HG03378 (cell line): ENCODE results near the gene AFAP1L1.
"Not testable (repeated sequence)": the region's sequence is repeated elsewhere in the genome, so short reads cannot be mapped to it uniquely, and the experiment has no call there.

ENCODE experiments used
- ATAC-seq: cut with Tn5 transposase; IDR thresholded peaks from one replicate; pipeline ENCODE4 v1.9.1; 2021; ENCODE audit warnings: mild to moderate bottlenecking, moderate library complexity; ENCODE audit not compliant: unreplicated experiment

The AFAP1L1 gene

DNA sequence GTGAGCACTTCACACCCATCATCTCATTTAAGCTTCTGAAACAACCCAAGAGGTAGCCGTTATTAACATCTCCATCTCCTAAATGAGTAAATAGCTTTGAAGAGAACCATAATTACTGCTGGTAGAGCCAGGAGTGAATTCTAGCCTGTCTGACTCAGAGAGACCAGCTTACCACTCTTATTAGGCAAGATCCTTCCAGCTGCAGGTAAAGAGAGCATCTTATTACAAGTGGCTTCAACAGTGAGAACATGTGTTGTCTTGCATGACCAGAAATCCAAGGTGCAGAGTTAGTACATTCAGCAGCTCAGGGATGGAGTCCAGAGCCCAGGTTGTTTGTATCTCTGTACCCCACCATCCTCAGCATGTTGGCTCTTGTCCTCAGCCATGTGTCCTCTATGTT, 10.9 kb upstream of the AFAP1L1 start:
- no peak for ATAC-seq

DNA sequence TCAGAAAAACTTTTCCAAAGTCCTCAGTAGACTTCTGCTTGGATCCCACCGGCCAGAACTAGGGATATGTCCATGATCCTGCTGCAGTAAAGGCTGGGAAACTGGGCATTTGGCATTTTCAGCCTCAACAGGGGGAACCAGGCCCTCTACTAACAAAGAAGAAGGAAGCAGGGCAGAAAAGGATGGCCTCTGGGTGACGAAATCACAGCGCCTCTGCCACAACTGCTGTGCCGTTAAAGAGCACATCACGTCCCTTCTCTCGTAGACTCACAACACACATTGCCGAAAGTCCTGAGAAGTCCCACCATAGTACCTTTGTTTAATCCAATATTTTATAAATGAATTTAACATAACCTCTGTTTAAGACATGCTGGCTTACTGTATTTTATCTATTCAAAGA, 10.4 kb upstream of the AFAP1L1 start:
- no peak for ATAC-seq

GRCh38 chr5:149262315-149262714, 9.3 kb upstream of the AFAP1L1 start:
- no peak for ATAC-seq

GRCh38 chr5:149264439-149265067, 7.1 kb upstream of the AFAP1L1 start:
- peak; percentile 73 for ATAC-seq

DNA sequence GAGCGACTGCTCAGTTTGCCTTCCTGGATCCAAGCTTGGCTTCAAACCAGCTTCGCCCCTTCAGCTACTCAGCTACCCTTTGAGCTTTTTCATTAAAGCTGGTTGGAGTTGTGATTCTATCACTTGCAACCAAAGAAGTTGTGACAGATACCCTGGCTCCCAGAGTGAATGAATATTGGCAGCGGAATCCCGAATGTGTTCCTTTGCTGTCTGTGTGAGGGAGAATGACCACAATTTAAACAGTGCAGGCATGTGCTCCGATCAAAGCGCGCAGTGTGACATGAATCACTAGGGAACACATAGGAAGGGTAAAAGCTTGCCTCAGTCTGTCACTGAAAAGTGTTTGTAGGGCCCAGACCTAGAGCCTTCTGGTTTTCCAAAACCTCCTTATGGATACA, 6.6 kb upstream of the AFAP1L1 start:
- ATAC-seq: no peak

DNA sequence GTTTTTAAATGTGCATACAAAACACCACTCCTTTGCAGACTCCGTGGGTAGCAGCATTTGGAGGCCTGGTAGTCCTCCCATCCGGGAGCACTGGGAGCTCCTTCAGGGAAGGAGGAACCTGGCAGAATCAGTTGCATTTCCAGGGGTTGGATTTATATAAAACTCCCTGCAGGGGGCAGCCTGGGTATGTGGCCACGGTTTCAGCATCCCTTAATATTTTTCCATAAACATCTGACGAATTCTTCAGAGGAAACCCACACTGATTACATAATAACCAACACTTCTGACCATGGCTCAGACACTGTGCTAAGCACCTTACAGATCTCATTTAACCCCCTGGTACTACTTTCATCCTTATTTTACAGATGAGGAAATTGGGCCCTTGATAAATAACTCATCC, 6.1 kb upstream of the AFAP1L1 start:
- ATAC-seq: no peak

DNA sequence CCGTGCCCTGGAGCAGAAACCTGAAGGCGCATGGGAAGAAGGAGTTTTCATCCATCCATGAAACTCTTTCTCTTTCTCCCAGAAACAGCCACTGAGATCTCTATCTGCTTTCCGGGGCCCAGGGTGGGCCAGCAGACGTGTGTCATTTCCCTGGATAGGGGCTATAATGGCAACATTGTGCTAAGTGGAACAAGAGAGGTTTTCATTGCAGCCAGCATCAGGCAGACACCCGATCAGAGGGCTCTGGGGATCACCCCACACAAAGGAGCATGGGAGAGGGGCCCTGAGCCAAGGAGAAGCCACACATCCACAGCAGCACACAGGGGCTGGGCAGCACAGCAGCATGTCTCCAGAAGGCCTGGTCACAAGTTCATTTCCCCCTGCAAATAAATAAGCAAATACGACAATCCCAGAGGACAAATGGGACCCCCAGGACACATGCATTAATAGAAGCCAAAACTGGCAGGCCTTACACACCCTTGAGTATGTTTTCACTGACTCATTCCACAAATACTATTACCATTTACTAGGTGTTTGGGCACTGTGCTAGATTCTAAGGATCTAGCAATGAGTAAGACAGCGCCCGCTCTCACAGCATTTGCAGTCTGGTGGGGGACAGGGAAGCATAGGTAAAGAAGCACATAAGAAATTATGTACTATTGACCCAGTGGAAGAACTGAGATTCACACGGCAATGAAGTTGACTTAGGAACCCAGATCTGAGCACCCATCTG, 4.3 kb upstream of the AFAP1L1 start:
- no peak for ATAC-seq

GRCh38 chr5:149268928-149269557, 2.6 kb upstream of the AFAP1L1 start:
- ATAC-seq: peak; percentile 40

GRCh38 chr5:149271195-149271715, 404 bp upstream of the AFAP1L1 start:
- no peak for ATAC-seq

GRCh38 chr5:149272781-149273180, 1.1 kb downstream of the AFAP1L1 start:
- not testable (repeated sequence) for ATAC-seq

DNA sequence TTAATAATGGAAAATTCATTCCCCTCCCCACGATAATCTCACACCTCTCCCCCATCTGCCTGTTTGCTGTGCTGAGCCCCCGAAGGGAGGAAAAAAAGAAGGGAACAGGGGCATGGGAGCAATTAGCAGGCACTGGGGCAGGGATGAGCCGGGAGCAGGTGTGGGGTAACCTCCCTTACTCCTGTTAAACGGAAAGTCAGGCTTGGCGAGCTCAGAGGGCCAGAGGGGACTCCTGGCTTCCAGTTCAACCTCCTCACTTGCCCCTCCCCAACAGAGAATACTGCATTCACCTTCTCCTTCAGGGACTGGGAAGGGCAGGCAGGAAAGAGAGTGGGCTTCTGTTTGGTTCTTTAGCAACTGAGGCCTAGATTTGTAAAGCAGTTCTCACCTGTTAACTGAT, 1.6 kb downstream of the AFAP1L1 start:
- ATAC-seq: no peak

DNA sequence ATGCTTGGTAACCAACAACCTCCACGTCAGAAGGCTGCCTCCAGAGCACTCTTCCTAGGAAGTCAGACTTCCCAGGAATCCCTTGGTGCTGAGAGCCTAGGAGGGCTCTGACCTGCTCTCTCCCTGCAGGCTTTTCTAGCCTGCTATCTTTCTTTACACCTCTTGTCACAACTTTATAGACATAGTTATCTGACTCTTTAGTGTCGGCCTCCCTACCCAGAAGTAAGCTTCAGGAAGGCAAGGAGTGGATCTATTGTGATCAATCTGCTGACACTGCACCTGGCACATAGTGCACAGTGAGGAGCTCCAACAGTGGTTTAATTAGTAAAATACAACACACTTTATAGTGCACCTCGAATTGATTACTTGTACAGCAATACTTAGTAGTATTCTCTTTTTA, 2.3 kb downstream of the AFAP1L1 start:
- ATAC-seq: no peak

GRCh38 chr5:149274939-149275338, 3.3 kb downstream of the AFAP1L1 start:
- no peak for ATAC-seq

DNA sequence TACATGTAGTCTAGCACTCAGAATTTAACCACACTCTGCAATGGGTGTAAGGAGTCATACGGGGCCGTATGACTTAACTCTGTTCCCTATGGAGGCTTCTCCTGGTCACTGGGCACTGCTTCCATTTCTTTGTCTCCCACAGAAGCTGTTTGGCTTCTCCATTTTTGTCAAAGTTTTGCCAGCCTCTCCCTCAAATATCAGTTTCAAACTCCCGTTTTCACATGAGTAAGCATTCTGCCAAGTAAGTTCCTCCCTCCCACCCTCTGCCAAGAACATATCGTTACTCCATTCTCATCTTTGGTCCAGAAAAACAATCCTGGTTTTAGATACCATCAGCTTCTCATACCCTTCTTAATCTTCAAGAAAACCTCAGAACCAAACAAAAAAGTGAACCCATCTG, 6.1 kb downstream of the AFAP1L1 start:
- no peak for ATAC-seq

DNA sequence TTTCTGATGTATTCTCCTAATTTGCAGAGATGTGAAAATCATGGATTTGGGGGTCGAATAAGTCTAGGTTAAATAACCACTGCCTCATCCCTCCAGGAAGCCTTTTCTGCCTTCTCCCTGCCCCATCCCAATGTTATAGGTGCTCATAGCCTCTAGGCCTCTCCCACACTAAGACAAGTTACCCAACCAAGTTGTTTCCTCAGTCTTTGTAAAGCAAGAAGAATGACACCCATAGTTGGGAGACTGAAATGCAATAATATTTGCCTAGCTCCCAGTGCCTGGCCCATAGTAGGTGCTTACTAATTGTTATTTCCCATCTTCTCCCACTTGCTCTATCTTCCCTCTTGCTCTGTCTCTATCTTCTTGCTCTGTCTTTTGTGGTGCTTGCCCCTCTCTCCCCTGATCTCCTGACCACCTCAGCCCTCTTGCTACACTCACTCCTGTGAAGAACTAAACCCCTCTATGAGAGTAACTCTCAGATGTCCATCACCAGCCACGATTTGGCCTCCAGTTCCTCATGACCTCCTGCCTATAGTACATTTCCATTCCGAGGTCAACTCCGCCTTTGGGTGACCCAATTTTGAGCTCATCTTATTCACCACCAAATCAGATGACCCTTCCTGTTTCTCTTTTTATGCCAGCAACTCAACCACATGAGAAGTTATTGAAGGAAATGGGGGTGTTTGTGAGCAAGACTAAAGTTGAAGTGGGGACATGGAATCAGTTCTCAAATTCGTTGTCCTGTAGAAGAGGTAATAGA, 7.0 kb downstream of the AFAP1L1 start:
- no peak for ATAC-seq

GRCh38 chr5:149279661-149280060, 8.0 kb downstream of the AFAP1L1 start:
- no peak for ATAC-seq

- no peak for ATAC-seq
These were observed 8.5 kb downstream of the AFAP1L1 start for GRCh38 chr5:149280124-149280523.

GRCh38 chr5:149280802-149281201, 9.1 kb downstream of the AFAP1L1 start:
- ATAC-seq: no peak

GRCh38 chr5:149282027-149282965, 10.6 kb downstream of the AFAP1L1 start:
- ATAC-seq: no peak

DNA sequence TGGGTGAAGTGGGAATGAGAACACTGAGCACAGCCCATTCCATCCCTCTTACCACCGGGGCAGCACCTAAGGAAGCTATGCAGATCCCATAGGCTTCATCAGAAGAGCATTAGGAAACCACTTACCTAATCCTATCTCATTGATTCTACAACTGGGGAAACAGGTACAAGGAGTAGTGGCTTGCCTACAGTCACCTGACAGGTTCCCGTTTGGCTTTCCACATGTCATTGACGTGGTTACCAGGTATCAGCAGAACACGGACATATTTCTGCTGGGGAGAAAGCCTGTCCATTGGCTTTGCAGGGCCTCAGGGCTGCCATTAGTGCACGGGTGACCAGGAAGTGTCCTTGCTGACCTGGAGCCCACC, 11.3 kb downstream of the AFAP1L1 start:
- ATAC-seq: no peak
